IPS-18c (cell line): ENCODE results near the gene MRPL43.
A peak's percentile ranks its signal among the peaks of the same experiment; 100 is the strongest.

ENCODE experiments used
- H3K4me3 ChIP-seq: 2 replicates; pipeline ENCODE4 v1.7.0; 2013; ENCODE audit warnings: low read depth, mild to moderate bottlenecking, low read length, moderate library complexity; ENCODE audit not compliant: insufficient read depth
- H3K9me3 ChIP-seq: one replicate; pipeline ENCODE4 v1.6.1; 2013; ENCODE audit warnings: mild to moderate bottlenecking, low read length, moderate library complexity; ENCODE audit not compliant: control insufficient read depth, insufficient read depth

MRPL43 gene

DNA sequence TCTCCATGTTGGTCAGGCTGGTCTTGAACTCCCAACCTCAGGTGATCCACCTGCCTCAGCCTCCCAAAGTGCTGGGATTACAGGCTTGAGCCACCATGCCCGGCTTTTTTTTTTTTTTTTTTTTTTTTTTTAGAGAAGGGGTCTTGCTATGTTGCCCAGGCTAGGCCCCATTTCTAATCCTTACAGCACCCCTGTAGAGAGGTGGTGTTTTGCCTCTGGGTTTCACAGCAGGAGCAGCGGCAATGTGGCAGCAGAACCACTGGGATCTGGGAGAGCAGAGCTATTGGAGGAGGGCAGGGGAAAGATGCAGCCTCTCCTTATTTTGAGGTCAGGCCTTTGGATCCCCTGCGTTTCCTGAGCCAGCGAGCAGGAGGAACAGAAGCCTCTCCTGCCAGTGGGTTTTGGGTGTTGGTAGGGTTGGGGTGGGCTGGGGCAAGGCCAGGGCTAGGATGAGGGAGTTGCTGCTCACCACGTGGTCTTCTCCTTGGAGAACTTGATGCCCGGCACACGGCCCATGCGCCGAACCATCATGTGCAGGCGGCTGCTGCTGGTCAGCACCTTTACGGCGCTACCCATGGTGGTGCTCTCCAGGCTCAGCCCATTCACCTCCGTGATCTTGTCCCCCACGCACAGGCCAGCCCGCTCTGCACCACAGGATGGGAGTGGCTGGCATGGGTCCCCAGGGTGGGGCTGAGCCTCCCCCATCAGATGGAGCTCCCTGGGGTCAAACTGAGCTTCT is 35.8 kb upstream of the MRPL43 start:
- H3K4me3 ChIP-seq, result no peak overlapping the region
- H3K9me3 ChIP-seq, result no peaks in the 10 kb centered on the region

DNA sequence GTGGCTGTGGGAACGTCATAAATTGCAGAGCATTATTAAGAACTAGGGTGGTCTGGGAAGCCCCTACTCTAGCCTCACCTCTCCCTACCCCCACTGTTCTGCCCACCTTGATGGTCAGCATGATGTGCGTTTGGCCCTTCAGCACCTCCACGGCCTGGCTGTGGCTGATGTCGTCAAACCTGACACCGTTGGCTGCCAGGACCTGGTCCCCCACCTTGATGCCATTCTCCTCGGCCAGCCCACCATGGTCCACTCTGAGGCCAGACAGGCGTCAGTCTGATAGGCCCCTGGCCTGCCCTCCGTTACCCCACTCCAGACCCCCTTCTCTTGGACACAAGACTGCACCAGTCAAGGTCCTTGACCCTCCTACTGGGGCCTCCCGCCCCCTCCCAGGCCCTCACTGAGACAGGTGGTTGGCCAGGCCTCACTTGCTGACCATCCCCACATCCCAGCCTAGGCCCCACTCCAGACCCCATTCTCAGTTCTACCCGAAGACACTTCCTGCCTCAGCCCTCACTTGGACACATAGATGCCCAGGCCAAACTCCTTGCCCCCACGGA is 34.5 kb upstream of the MRPL43 start:
- Histone ChIP-seq H3K4me3 (no peak overlapping the region), H3K9me3 (no peaks in the 10 kb centered on the region)

DNA sequence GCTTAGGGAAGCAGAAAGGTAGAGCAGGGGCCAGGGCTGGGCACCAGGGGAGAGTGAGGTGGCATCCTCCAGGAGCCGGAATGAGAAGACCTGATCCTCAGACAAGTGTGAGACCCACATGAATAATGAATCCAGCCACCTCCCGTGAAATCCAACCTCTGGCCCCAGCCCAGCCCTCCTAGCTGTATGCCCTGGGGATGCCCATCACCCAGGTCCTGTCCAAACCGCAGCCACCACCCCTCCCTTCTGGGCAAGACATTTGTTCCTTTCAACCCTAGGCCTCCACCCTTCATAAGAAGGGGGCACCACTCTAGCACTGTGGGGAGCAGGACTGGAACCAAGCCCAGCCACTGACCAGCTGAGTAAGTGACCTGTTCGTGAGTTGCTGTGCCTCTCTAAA is 33.9 kb upstream of the MRPL43 start:
- Histone ChIP-seq H3K9me3 (no peaks in the 10 kb centered on the region), H3K4me3 (no peak overlapping the region)

DNA sequence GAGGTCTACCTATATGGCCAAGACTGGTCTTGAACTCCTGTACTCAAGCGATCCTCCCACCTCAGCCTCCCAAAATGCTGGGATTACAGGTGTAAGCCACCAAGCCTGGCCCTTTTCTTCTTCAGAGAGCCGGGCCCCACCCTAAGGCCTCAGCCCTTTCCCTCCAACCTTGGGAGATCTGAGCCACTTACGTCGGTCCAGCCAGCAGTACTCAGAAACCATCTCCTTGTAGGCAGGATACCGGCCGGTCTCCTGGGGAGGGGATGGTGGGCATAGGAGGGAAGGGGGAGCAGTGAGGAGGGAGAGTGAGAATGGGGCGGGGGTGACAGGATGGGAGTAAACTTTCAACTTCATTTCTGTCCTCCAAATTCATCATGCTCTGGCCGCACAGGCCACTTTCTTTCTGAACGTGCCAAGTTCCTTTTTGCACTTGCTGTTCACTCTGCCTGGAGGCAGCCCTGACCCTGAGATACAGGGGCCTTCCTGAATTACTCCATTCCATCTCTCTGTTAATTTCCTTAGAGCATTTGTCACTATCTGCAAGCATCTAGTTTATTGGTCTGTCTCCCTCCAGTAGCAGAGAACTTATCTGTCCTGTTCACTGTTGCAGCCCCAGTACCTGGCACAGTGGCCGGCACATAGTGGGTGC is 33.3 kb upstream of the MRPL43 start:
- H3K9me3 ChIP-seq, result no peaks in the 10 kb centered on the region
- H3K4me3 ChIP-seq, result no peak overlapping the region

DNA sequence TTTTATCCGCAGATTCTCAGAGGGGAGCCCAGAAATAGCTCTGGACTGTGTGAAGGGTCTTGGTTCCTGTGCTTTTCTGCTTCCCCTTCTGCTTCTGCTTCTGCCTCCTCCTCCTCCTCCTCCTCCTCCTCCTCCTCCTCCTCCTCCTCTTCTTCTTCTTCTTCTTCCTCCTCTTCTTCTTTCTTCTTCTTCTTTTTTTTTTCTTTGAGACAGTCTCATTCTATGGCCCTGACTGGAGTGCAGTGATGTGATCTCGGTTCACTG is 32.1 kb upstream of the MRPL43 start:
- Histone ChIP-seq H3K4me3 (no peak overlapping the region), H3K9me3 (no peaks in the 10 kb centered on the region)

DNA sequence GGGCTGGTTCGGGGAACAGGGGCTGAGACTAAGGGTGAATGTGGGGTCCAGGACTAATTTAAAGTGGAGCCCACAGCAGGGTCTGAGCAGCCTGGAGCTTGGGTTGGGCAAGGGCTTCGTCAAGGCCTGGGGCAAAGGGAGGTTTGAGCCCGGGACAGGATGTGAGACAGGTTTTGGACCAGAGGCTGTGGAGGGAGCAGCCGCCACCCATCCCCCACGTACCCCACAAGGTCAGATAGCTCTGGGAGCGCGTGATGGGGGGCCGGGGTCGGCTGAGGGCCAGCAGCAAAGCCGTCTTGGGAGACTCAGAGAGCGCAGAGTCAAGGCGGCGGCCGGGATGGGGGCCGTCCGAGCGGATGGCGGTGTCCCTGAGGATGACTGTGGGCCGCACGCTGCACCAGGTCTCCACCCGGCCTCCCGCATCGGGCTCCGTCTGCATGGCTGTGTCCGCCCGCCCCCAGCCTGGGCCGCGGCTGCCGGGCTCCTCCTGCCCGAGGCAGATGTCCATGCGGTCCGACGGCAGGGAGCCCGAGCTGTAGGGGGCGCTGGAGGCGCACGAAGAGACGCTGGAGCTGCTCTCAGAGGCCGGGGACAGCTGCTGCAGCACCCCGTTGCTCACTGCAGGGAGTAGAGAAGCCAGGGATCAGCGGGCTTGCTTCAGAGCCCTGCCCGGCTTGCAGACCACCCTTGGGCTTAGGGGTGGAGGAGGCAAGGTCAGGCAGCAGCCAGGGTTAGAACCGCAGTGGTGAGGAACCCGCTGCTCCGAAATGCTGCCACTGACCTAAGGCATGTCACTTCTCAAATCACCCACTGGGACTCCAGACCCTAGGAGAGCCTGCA is 31.5 kb upstream of the MRPL43 start:
- Histone ChIP-seq H3K4me3 (peak overlapping the region; percentile 43; the same call in 1 of the 2 replicates), H3K9me3 (no peaks in the 10 kb centered on the region)

DNA sequence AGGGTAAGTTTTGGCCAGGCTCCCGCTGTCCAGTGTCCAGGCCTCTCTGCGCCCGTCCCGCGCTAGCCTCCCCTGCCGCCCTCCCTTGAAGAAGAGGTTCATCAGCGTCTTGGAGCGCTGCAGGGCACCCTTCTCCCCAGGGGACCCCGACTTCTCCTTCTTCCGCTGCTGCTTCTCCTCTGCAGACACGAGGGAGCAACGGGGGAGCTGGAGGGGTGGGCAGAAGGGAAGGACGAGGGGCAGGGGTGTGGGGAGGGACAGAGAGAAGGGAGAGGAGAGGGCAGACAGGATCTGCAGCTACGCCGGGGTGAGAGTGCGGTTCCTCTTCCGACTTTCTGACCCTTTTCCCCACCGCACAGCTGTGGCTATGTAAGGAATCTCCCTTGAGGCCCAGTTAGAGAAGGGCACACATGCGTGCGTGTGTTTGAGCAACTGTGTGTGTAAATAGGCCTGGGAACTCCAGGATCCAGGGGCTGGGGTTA is 30.9 kb upstream of the MRPL43 start:
- Histone ChIP-seq H3K9me3 (no peaks in the 10 kb centered on the region), H3K4me3 (peak overlapping the region; percentile 43; the same call in 1 of the 2 replicates)

DNA sequence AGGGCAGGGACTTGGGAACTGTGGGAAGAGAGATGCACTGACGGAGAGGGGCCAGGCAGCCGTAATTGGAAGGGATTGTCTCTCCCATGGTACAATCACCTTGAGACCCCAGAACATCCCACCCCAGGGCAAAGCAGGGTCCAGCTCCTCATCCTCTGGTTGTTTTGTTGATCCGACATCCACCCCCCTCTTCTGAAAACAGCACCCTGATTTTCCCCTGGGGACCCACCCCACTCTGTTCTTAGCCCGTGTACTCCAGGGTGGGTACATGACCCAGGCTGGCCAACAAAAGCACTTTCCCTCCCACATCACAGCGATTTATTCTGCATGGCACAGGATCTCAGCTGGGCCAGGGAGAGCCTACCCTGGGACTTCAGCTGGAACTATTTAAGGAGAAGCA is 29.5 kb upstream of the MRPL43 start:
- no peaks in the 10 kb centered on the region for H3K9me3 ChIP-seq
- H3K4me3 ChIP-seq, result no peak overlapping the region

DNA sequence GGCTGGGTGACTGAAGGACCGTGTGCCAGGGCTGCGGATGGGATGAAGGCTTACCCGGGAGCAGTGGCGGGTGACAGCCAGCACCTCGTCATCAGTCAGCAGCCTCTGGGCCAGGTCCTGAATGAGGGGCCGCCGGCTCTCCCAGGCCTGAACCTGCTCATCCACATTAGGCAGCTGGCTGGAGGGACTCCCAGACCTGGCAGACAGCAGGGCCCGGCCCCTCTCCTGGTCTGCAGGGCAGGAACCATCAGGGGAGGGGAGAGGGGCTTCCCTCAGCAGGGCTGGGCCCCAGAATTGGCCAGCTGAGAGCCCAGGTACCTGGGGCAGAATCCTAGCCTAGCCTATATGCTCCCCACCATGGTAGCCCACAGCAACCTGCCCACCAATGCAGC is 28.3 kb upstream of the MRPL43 start:
- Histone ChIP-seq H3K4me3 (no peak overlapping the region), H3K9me3 (no peaks in the 10 kb centered on the region)

DNA sequence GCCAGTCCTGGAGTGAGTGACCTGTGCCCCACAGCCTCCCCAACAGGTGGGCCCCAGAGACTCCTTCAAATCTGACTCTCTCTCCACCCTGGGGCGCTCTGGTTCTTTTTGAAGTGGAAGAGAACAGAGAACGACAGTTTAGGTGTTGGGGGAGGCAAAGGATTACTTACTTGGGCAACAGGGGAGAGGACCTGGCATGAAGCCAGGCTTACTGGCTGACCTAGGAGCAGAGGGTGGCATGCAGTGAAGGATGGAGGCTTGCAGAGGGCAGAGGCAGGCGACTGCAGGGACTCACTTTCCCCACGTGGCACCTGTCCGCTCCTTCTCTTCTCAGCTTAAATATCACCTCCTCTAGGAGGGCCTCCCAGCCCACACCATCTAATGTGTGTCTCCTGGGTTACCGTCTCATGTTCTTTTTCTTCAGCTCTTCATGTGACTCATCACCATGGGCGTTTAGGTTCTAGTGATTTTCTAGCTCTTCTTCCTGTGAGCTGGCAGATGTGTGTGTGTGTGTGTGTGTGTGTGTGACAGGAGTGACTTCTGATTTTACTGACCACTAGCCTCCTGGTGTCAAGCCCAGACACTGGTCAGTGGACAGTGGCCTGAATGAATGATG is 27.8 kb upstream of the MRPL43 start:
- Histone ChIP-seq H3K9me3 (no peaks in the 10 kb centered on the region), H3K4me3 (no peak overlapping the region)

DNA sequence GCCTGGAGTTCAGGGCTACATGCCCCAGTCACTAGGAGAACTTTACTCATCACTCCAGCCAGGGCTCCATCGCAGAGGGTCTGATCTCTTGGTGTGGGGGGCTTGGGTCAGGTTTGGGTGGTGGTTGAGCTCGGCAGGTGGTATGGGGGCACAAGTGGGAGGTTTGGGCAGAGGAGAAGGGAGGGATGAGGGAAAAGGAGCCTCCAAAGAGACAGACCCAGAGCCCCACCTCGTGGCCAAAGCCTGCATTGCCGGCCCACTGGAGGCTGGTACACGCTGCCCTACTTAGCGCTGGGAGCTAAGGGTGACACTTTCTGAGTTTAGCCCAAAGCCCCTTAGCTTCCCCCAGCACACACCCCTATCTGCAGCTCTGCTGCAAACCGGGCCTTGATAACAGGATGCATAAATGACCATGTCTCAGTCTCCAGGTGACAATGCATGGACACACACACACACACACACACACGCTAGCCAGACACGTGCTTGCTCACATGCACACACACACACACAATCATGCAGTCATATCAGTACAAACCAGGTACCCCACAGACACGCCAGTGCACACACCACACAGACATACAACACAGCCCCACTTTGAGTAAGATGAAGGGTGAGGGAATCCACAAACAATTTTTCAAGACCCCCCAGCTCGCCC is 27.1 kb upstream of the MRPL43 start:
- Histone ChIP-seq H3K9me3 (no peaks in the 10 kb centered on the region), H3K4me3 (no peak overlapping the region)

DNA sequence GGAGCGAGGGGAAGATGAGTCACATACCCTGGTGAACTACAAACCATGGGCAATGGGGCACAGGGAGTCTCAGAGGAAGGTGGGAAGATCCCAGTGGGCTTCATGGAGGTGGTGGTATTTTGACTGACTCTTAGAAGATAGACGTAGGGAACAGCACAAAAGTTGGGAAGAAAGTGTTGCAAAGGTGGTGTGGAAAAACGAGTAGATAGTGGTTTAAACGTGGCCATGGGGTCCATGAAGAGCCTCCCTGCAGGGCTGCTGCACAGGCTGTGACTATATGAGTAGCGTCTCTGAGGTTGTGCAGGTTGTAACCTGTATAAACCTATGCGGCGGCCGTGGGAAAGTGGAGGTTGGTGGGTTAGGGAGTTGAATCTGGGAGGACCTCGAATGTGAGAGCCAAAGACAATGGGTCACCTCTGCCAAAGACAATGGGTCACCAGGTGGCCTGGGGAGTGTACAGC is 26.1 kb upstream of the MRPL43 start:
- no peak overlapping the region for H3K4me3 ChIP-seq
- H3K9me3 ChIP-seq, result no peaks in the 10 kb centered on the region

DNA sequence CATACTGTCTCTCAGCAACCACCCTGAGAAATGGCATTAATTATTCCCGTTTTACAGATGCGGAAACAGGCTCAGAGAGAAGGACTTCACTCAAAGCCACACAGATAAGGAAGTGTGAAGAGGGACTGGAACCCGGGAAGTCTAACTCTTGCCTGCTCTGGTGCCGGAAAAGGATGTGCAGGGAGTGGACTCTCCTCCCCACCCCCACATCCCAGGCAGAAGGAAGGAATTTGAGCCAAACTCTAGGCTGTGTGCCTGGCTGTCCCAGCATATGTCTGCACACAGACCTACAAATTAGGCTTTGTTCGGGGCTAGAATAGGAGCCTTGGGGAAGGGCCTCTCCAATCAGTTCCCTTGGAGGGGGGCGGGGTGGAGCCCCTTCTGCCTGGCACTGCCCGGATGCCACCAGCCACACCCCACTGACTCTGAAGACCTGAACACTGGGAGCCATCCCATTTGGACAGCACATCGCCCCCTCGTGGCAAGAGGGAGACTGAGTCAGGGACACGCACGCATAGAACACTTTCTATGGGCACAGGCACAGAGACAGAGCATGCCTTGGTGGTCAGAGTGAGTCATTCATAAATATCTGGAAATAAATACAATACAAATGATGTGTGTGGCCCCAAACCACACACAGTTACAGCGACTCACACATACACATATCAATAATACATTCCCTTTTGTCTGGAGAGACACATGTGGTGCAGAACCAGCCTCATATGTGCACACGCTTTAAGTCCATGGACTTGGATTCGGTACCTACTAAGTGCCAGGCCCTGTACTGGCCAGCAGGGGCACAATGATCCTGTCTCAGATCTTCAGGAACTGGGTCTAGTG is 25.4 kb upstream of the MRPL43 start:
- Histone ChIP-seq H3K4me3 (no peak overlapping the region), H3K9me3 (no peaks in the 10 kb centered on the region)

DNA sequence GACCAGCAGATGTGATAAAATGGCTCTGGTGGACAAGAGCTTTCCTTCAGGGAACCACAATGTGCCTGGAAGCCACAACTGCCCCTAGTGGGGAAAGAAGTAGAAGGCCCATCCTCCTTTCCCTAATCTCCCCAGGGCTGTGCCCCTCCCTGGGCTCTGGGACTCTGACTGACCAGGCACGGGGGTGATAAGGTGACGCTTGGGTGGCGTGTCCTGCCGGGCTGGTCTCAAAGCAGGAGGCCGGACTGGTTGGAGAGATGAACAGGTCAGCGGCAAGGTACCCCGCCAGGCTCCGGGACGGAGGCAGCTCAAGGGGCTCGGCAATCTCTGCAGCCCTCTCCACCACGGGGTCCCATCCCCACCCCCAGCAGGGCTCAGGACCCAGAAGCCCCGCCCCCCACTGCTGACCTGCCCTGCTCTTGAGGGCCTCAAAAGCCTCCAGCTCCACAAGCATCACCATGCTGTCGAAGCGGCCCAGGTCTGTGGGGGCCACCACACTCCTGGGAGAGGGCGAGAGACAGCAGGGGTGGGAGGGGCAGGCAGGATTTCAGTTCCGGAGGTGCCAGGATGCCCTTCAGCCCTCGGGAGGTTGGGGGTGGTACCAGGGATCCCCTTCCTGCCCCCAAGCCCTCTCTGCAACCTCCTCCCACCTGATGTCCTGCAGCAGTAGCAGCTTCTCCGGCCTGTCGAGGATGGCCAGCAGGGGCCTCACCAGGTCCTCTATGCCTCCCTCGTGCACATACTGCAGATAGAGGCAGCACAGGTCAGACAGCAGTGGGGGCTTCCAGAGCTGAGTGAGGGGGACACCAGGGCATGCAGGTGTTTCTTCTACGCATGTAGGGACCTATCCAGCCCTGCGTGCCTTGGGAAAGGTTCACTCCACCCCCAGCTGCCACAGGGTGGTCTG is 24.5 kb upstream of the MRPL43 start:
- no peak overlapping the region for H3K4me3 ChIP-seq
- no peaks in the 10 kb centered on the region for H3K9me3 ChIP-seq

DNA sequence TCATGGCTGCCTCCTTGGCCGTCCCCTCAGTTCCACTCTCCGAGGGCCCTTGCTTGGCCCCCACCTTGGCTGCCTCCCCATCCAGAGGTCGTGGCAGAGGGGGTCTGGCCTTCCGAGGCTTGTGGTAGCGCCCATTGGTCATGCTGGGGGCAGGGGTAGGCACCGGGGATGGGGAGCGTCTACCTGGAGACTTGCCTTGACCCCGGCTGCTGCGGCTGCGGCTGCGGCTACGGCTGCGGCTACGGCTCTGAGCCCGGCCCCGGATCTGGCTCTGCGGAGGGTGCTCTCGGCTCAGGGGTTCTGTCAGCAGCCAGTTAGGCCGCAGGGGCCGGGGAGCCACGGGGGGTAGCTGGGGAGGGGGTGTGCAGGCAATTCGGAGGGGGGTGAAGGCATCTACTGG is 23.0 kb upstream of the MRPL43 start:
- no peaks in the 10 kb centered on the region for H3K9me3 ChIP-seq

More for the DNA sequence above, 23.0 kb upstream of the MRPL43 start:
- no peak overlapping the region for H3K4me3 ChIP-seq
